Calu3 (cell line): ENCODE measurements around the gene SCP2D1. TPM values are rescaled to one million over a fixed set of nuclear protein-coding genes. Genes with fewer than 3 reads are reported as not detected.
A peak's percentile ranks its signal among the peaks of the same experiment; 100 is the strongest.

Source experiments
- BruUV-seq: library from RNA; stranded (reverse); fragments of 400-500 nt; replicated peaks from 2 replicates; lab custom pipeline; 2021; lab: Mats Ljungman, UMichigan
- CTCF ChIA-PET: fragments of 300-600 bp; sonication (Branson Sonifier 250); formaldehyde crosslinking; loops from one replicate; lab custom pipeline; 2022; ENCODE audit warnings: antibody characterized with exemption; lab: Charles Lee
- DNase-seq: peaks from one replicate; pipeline ENCODE4 v3.0.0; 2022
- H3K27ac Mint-ChIP-seq: one replicate; pipeline ENCODE4 v1.8.0; 2022; ENCODE audit warnings: mixed read lengths; ENCODE audit not compliant: unreplicated experiment
- H3K27me3 Mint-ChIP-seq: one replicate; pipeline ENCODE4 v1.8.0; 2022; ENCODE audit warnings: mixed read lengths; ENCODE audit not compliant: unreplicated experiment
- H3K36me3 Mint-ChIP-seq: one replicate; pipeline ENCODE4 v1.8.0; 2022; ENCODE audit warnings: mild to moderate bottlenecking, moderate library complexity, mixed read lengths; ENCODE audit not compliant: insufficient read depth, unreplicated experiment
- H3K4me1 Mint-ChIP-seq: one replicate; pipeline ENCODE4 v1.8.0; 2022; ENCODE audit warnings: mild to moderate bottlenecking, low read depth, mixed read lengths; ENCODE audit not compliant: unreplicated experiment
- H3K4me3 Mint-ChIP-seq: one replicate; pipeline ENCODE4 v1.8.0; 2022; ENCODE audit warnings: mild to moderate bottlenecking, low read depth, moderate library complexity, mixed read lengths; ENCODE audit not compliant: unreplicated experiment
- H3K9me3 Mint-ChIP-seq: one replicate; pipeline ENCODE4 v1.8.0; 2022; ENCODE audit warnings: low read depth, mixed read lengths; ENCODE audit not compliant: unreplicated experiment
- intact Hi-C: fragments of 100-400 bp; cut with micrococcal nuclease; formaldehyde crosslinking; loops from one replicate; pipeline ENCODE4 v1.10.0; 2022; ENCODE audit not compliant: unreplicated experiment
- total RNA-seq: library from RNA; stranded (reverse); gene quantifications from 2 replicates; pipeline ENCODE4 v1.2.3, GENCODE V29; 2022
- TF ChIP-seq, protein P1 (sequence below): fragments of 200-600 bp; IDR thresholded peaks from one replicate; pipeline ENCODE4 v1.8.0; 2022; ENCODE audit warnings: antibody characterized with exemption; ENCODE audit not compliant: unreplicated experiment

SCP2D1 gene
- total RNA-seq, 1 experiment from 2014 or later, result not detected

DNA sequence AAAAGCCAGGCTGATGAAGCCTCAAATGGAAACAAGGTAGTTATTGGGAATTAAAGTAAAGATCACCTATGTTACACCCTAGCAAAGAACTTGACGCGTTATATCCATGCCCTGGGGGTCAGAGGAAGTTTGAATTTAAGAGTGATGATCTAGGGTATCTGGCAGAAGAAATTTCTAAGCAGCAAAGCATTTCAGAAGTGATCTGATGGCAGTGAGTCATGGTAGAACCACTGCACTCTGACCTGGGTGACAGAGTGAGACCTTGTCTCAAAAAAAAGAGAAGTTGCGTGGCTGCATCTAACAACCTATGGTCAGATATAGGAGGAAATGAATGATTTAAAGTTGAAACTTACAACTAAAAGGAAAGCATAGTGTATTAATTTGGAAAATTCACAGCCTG, 45.2 kb downstream of the SCP2D1 start:
- no TSS peak for BruUV-seq
- Mint-ChIP-seq H3K4me1 (peaks cover 13% of the 10 kb centered on the region), H3K36me3 (no peaks in the 10 kb centered on the region), H3K9me3 (peaks cover 5% of the 10 kb centered on the region), H3K4me3 (no peak overlapping the region), H3K27me3 (no peaks in the 10 kb centered on the region), H3K27ac (peak overlapping the region; percentile 15)
- CTCF ChIA-PET, result no interaction called here
- no peak for DNase-seq
- TF ChIP-seq, protein P1, sequence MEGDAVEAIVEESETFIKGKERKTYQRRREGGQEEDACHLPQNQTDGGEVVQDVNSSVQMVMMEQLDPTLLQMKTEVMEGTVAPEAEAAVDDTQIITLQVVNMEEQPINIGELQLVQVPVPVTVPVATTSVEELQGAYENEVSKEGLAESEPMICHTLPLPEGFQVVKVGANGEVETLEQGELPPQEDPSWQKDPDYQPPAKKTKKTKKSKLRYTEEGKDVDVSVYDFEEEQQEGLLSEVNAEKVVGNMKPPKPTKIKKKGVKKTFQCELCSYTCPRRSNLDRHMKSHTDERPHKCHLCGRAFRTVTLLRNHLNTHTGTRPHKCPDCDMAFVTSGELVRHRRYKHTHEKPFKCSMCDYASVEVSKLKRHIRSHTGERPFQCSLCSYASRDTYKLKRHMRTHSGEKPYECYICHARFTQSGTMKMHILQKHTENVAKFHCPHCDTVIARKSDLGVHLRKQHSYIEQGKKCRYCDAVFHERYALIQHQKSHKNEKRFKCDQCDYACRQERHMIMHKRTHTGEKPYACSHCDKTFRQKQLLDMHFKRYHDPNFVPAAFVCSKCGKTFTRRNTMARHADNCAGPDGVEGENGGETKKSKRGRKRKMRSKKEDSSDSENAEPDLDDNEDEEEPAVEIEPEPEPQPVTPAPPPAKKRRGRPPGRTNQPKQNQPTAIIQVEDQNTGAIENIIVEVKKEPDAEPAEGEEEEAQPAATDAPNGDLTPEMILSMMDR, result no peak
- intact Hi-C loops, result no loop called here

Other genes with a start within 250 kb of the SCP2D1 start
- 17.8 and 20.9 TPM in 2 replicates for gene SMIM26, start 246.4 kb upstream of the SCP2D1 start, total RNA-seq
- 14.2 and 14.3 TPM in 2 replicates for gene DTD1, start 225.7 kb upstream of the SCP2D1 start, total RNA-seq